CD4-positive, CD25-positive, alpha-beta regulatory T cell (primary cell): ENCODE data around the gene DNAL4. TPM values are rescaled to one million over a fixed set of nuclear protein-coding genes. Genes with fewer than 3 reads are reported as not detected.

ENCODE experiments used
- ATAC-seq, 2 donors: fragments of 150-1000 bp; cut with Tn5 transposase; one replicate each; pipeline ENCODE4 v1.10.0; 2021; ENCODE audit warnings: low read depth in 2 of 2, moderate number of reproducible peaks in 2 of 2, moderate library complexity in 1 of 2
- DNase-seq, 3 donors: peaks; one replicate each; pipeline versions ENCODE4 v3.0.0 to v3.0.0-alpha.2; 2012 to 2022; ENCODE audit warnings: mixed read lengths in 1 of 3
- H3K27ac ChIP-seq: one replicate; pipeline ENCODE4 v1.7.0; 2013; ENCODE audit warnings: mild to moderate bottlenecking, low read length; ENCODE audit not compliant: insufficient read depth, poor library complexity, severe bottlenecking
- H3K27me3 ChIP-seq: one replicate; pipeline ENCODE4 v1.7.0; 2013; ENCODE audit warnings: low read length; ENCODE audit not compliant: control insufficient read depth, insufficient read depth
- H3K36me3 ChIP-seq: one replicate; pipeline ENCODE4 v1.7.0; 2013; ENCODE audit warnings: mild to moderate bottlenecking, low read length, moderate library complexity; ENCODE audit not compliant: control insufficient read depth, insufficient read depth
- H3K4me1 ChIP-seq: 2 replicates; pipeline ENCODE4 v1.7.0; 2013; ENCODE audit warnings: mild to moderate bottlenecking, low read length; ENCODE audit not compliant: insufficient read depth, control insufficient read depth, poor library complexity, severe bottlenecking
- H3K4me3 ChIP-seq: one replicate; pipeline ENCODE4 v1.7.0; 2013; ENCODE audit warnings: low read depth, mild to moderate bottlenecking, low read length, moderate library complexity
- H3K9me3 ChIP-seq, 2 experiments: 1 replicate in 1 of 2; 2 replicates in 1 of 2; pipeline ENCODE4 v1.7.0; 2013; ENCODE audit warnings: low read length in 2 of 2, mild to moderate bottlenecking in 1 of 2, moderate library complexity in 1 of 2; ENCODE audit not compliant: control insufficient read depth in 2 of 2
- H3K27ac Mint-ChIP-seq, 3 donors: one replicate each; pipeline ENCODE4 v1.8.0; 2020 to 2022; ENCODE audit warnings: mild to moderate bottlenecking in 3 of 3, mixed read lengths in 3 of 3, moderate library complexity in 2 of 3
- H3K27me3 Mint-ChIP-seq: one replicate; pipeline ENCODE4 v1.8.0; 2022; ENCODE audit warnings: mild to moderate bottlenecking, mixed read lengths
- H3K36me3 Mint-ChIP-seq: one replicate; pipeline ENCODE4 v1.8.0; 2020; ENCODE audit warnings: mixed read lengths
- H3K4me1 Mint-ChIP-seq, 4 donors: one replicate each; pipeline ENCODE4 v1.8.0; 2020 to 2022; ENCODE audit warnings: mixed read lengths in 4 of 4, mild to moderate bottlenecking in 1 of 4
- H3K4me3 Mint-ChIP-seq, 4 donors: one replicate each; pipeline ENCODE4 v1.8.0; 2020 to 2022; ENCODE audit warnings: mild to moderate bottlenecking in 4 of 4, mixed read lengths in 4 of 4, moderate library complexity in 3 of 4
- H3K9me3 Mint-ChIP-seq, 7 donors: one replicate each; pipeline ENCODE4 v1.8.0; 2020 to 2022; ENCODE audit warnings: mixed read lengths in 7 of 7, mild to moderate bottlenecking in 3 of 7, moderate library complexity in 2 of 7
- polyA plus RNA-seq, 4 donors: library from polyadenylated mRNA; unstranded; fragments of 300-500 nt; fragmentation: Illumina TruSeq; gene quantifications; one replicate each; pipeline ENCODE4 v1.2.3, GENCODE V29; 2021
- total RNA-seq: library from RNA; stranded (reverse); gene quantifications from one replicate; pipeline ENCODE4 v1.2.3, GENCODE V29; 2022

DNAL4 gene
- total and polyA plus RNA-seq, 5 donors from 2014 or later = 6.3 to 10.9 (median 9.9) TPM

DNA sequence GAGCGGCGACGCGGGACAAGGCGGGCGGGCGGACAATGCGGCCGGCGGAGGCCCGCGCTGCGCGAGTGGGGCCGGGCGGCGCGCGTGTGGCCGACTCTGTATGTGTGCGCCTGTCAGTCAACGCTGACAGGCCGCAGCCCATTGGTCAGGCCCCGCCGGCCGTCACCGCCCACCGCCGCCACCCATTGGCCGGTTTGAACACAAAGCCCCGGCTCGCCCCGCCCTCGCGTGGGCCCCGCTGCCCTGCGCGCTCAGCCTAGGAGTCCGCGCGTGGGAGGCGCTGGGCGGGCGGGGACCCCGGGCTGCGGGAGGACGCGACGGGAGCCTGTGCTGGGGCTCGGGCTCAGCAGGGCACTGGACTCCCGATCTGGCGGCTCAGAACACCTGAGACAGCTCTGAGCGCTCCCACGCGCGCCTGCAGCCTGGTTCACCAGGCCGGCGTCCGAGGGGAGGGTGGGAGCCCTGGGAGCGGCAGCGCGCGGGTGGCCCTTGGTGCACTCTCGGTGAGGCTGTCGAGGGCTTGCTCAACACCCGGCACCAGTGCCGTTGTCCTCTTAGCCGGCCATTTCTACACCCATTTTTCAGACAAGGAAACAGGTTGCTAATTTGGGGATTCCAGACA lies 37.9 kb downstream of the DNAL4 start, which contains the start of gene SUN2:
TSS of gene SUN2 (minus strand) at position 88 of the 622 bp plus-strand sequence. CDS start 3,370 bp downstream, outside the sequence.
- peak; percentile 81 to 83 for ATAC-seq

DNA sequence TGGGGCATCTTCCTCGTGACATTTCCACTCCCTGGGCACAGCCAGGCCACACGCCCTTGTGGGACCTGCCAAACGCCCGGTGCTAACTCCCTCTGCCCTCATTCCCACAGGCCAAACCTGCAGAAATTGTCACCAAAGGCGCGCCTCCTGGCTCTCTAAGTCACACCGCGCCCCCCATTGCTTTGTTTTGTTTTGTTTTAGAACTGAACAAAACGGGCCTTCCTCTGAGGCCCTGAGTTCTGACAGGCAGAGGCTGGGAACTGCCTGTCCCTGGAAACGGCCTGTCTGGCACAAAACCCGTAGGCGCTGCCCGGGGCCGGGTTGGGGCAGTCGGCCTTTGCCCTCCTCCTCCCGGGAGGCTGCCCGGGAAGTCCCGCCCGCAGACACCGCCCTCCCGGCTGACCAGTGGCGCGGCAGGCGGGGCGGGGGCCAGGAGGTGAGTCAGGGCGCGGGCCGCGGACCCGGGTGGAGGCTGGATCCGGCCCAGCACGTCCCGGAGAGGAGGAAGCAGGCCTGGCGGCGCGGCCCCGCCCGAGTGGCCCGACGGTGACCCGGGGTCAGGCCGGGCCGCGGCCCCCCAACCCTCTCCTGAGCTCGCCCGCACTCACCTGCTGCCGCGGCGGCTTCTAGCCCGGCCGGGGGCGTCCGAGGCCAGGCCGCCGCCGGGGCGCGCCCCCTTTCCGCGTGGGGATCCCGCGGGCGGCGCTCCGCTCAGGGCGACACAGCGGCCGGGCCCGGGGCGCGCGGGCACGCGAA lies 38.6 kb downstream of the DNAL4 start:
- H3K4me3 ChIP-seq = peak overlapping the region; percentile 96
- Mint-ChIP-seq H3K27ac (peak overlapping the region; percentile 94 to 96 (median 95)), H3K4me3 (peak overlapping the region; percentile 98 to 100 (median 99)), H3K27me3 (no peaks in the 10 kb centered on the region), H3K4me1 (peaks cover 5 to 68% (median 49%) of the 10 kb centered on the region in 4 donors), H3K9me3 (peaks cover 0 to 3% (median 0%) of the 10 kb centered on the region in 7 donors), H3K36me3 (peaks cover 30% of the 10 kb centered on the region)
- peak overlapping the region; percentile 76 for H3K27ac ChIP-seq
- no peaks in the 10 kb centered on the region for H3K9me3 ChIP-seq
- H3K36me3 ChIP-seq = peaks cover 24% of the 10 kb centered on the region
- H3K27me3 ChIP-seq = no peaks in the 10 kb centered on the region
- ATAC-seq (peak; percentile 2 to 12), DNase-seq (peak; percentile 51 to 64 (median 52))
- peaks cover 75% of the 10 kb centered on the region for H3K4me1 ChIP-seq

More for the DNA sequence above, 37.9 kb downstream of the DNAL4 start, which contains the start of gene SUN2:
- peak; percentile 93 to 94 (median 94) for DNase-seq
- Mint-ChIP-seq H3K9me3 (peaks cover 0 to 3% (median 0%) of the 10 kb centered on the region in 7 donors), H3K4me1 (peaks cover 5 to 63% (median 50%) of the 10 kb centered on the region in 4 donors), H3K27me3 (no peaks in the 10 kb centered on the region), H3K36me3 (peaks cover 29% of the 10 kb centered on the region), H3K27ac (peak within 1 kb of the TSS; percentile 95 to 96 (median 96)), H3K4me3 (peak within 1 kb of the TSS; percentile 98 to 100 (median 99))
- no peaks in the 10 kb centered on the region for H3K9me3 ChIP-seq
- H3K36me3 ChIP-seq = peaks cover 18% of the 10 kb centered on the region
- H3K27me3 ChIP-seq = no peaks in the 10 kb centered on the region
- peak within 1 kb of the TSS; percentile 76 for H3K27ac ChIP-seq
- H3K4me1 ChIP-seq = peaks cover 68% of the 10 kb centered on the region
- peak within 1 kb of the TSS; percentile 96 for H3K4me3 ChIP-seq

DNA sequence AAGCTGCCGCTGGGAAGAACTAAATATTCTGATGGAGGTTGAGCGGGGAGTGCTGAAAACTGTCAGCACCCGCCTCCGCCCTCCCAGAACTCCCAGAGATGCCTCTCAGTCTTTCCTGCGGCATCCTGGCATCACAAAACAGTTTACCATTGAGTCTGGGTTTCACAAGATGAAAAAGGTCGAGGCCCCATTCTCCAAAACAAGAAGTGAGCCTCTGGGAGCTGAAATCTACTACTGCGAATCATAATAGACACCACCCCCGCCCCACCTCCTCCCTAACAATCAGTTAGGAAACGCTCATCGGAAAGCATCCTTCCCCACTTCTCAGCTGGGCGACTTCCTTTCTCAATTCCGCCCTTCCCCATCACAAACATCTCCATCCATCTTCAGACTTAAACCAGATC lies 39.2 kb downstream of the DNAL4 start:
- peaks cover 5 to 73% (median 50%) of the 10 kb centered on the region in 4 donors for H3K4me1 Mint-ChIP-seq
- H3K27me3 Mint-ChIP-seq = no peaks in the 10 kb centered on the region
- H3K9me3 Mint-ChIP-seq = peaks cover 0 to 3% (median 0%) of the 10 kb centered on the region in 7 donors
- H3K4me3 Mint-ChIP-seq = peak overlapping the region; percentile 98 to 100 (median 99)
- Histone ChIP-seq H3K4me3 (peak overlapping the region; percentile 96), H3K27ac (peak overlapping the region; percentile 76), H3K36me3 (peaks cover 30% of the 10 kb centered on the region), H3K27me3 (no peaks in the 10 kb centered on the region), H3K9me3 (no peaks in the 10 kb centered on the region), H3K4me1 (peaks cover 81% of the 10 kb centered on the region)
- DNase-seq = peak in 1 of 3 donors; percentile 71
- H3K36me3 Mint-ChIP-seq = peaks cover 34% of the 10 kb centered on the region
- no peak for ATAC-seq
- peak overlapping the region; percentile 94 to 96 (median 95) for H3K27ac Mint-ChIP-seq

DNA sequence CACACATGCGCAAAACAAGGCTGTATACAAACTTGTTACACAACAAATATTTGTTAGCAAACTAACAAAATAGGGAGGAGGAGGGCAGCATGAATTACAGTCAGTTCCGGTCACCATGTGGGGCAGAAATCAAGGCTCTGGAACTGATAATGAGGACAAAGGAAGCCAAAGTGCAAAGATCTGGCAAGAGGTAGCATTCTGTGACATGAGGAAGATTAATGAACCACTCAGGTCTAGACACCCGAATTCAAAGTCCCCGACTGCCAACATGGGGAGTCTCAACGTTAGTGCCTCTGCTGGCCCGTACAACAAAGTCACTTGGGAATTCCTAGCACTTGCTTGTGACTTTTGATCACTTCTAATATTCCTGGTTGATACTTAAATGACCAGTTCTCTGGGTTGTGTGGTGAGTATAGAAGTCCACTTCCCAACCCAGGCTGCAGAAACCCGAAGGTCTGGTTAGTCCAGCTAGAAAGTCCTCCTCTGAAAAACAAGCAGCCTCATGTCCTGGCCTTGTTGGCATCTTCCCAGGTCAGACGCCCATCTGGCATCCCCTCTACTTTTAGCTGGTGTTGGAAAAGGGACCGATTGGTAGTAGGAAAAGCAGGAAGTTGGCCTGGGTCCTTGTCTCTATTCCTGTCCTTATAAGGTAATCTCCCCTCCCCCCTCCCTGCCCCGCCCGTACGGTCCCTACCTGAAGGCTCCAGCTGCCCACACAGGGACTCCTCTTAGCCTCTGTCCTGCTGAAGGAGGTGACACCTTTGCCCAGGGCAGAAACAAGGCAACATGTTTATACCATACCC lies 39.8 kb downstream of the DNAL4 start:
- H3K27ac ChIP-seq = peak overlapping the region; percentile 76
- peak overlapping the region; percentile 94 to 100 (median 95) for H3K27ac Mint-ChIP-seq
- no peaks in the 10 kb centered on the region for H3K27me3 Mint-ChIP-seq
- H3K36me3 ChIP-seq = peaks cover 36% of the 10 kb centered on the region
- H3K4me3 ChIP-seq = peak overlapping the region; percentile 96
- DNase-seq (peak in 1 of 3 donors; percentile 68), ATAC-seq (no peak)
- peaks cover 0 to 3% (median 0%) of the 10 kb centered on the region in 7 donors for H3K9me3 Mint-ChIP-seq
- H3K4me1 Mint-ChIP-seq = peaks cover 5 to 73% (median 49%) of the 10 kb centered on the region in 4 donors
- peaks cover 37% of the 10 kb centered on the region for H3K36me3 Mint-ChIP-seq
- peak overlapping the region; percentile 98 to 100 (median 99) for H3K4me3 Mint-ChIP-seq
- H3K4me1 ChIP-seq = peaks cover 80% of the 10 kb centered on the region
- no peaks in the 10 kb centered on the region for H3K9me3 ChIP-seq
- H3K27me3 ChIP-seq = no peaks in the 10 kb centered on the region

DNA sequence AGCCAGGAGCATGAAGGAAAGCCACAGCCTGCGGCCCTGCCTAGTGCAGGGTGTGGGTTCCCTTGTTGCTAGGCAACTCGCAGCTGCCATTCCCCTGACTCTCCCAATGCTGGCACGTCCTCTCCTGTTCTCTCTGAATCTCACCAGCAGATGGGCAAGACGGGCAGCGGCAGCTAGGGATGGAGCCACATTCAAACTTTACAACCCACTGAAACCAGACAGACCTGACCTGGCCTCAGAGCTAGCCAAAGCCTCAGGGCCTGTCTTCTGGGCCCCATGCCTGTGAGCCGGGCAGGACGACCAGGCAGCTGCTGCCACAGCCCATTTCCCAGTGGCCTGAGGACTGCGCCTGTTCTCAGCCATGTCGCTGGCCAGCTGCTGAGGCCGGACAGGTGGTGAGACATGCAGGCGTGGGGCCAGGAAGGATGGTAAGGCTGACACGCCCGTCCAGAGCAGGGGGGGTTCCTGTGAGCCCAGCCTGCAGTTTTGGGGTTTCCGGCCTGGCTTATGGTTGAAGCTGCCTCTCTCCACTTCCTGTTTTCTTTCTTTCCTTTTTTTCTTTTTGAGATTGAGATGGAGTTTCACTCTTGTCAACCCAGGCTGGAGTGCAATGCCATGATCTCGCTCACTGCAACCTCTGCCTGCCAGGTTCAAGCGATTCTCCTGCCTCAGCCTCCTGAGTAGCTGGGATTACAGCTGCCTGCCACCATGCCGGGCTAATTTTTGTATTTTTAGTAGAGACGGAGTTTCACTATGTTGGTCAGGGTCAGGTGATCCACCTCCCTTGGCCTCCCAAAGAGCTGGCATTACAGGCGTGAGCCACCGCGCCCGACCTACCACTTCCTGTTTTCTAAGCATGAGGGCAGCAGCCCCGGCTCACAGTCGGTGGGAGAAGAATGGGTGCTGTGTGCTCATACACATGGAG lies 42.3 kb downstream of the DNAL4 start:
- H3K36me3 ChIP-seq = peaks cover 57% of the 10 kb centered on the region
- H3K9me3 Mint-ChIP-seq = peaks cover 0 to 3% (median 0%) of the 10 kb centered on the region in 7 donors
- peaks cover 46% of the 10 kb centered on the region for H3K36me3 Mint-ChIP-seq
- peak overlapping the region; percentile 82 for H3K27ac ChIP-seq
- ATAC-seq (peak; percentile 59 to 63), DNase-seq (peak; percentile 68 to 93 (median 86))
- no peaks in the 10 kb centered on the region for H3K27me3 ChIP-seq
- H3K9me3 ChIP-seq = no peaks in the 10 kb centered on the region
- no peaks in the 10 kb centered on the region for H3K27me3 Mint-ChIP-seq
- peak overlapping the region; percentile 95 to 100 (median 99) for H3K27ac Mint-ChIP-seq
- peak overlapping the region; percentile 71 for H3K4me3 ChIP-seq
- peak overlapping the region; percentile 98 to 100 (median 99) for H3K4me3 Mint-ChIP-seq
- H3K4me1 Mint-ChIP-seq = peaks cover 9 to 64% (median 30%) of the 10 kb centered on the region in 4 donors
- H3K4me1 ChIP-seq = peaks cover 59% of the 10 kb centered on the region

DNA sequence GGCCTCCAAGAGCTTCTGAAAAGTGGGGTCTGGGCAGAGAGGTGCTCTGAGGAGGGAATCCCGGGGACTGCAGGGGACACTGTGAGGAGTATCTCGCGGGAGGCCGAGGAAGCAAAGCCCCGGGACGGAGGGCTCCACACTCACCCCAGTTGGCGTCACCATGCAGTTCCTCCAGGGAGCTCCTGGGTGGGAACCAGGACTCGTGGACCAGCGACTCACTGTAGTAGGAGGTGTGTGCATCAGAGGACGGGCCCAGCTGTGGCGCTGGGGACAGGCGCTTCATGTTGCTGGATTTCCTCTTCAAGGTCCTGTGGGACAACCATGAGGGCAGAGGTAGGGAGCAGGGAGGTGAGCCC lies 42.9 kb downstream of the DNAL4 start:
- ATAC-seq (no peak), DNase-seq (no peak)
- Histone ChIP-seq H3K4me3 (peak overlapping the region; percentile 71), H3K9me3 (no peaks in the 10 kb centered on the region), H3K27me3 (no peaks in the 10 kb centered on the region), H3K36me3 (peaks cover 64% of the 10 kb centered on the region), H3K4me1 (peaks cover 53% of the 10 kb centered on the region), H3K27ac (peak overlapping the region; percentile 82)
- Mint-ChIP-seq H3K27ac (peak overlapping the region; percentile 95 to 100 (median 99)), H3K4me3 (peak overlapping the region; percentile 98 to 100 (median 99)), H3K36me3 (peaks cover 46% of the 10 kb centered on the region), H3K9me3 (peaks cover 0 to 3% (median 0%) of the 10 kb centered on the region in 7 donors), H3K27me3 (no peaks in the 10 kb centered on the region), H3K4me1 (peaks cover 9 to 61% (median 28%) of the 10 kb centered on the region in 4 donors)
